Epidermal melanocyte (primary cell): ENCODE data around the gene HOXA11.
A peak's percentile ranks its signal among the peaks of the same experiment; 100 is the strongest.

Experiments used
- DNase-seq: peaks from one replicate; pipeline ENCODE4 v3.0.0; 2011; ENCODE audit warnings: low spot score; ENCODE audit not compliant: insufficient read length

Gene HOXA11

GRCh38 chr7:27207348-27207985 lies 22.4 kb upstream of the HOXA11 start:
- no peak for DNase-seq

GRCh38 chr7:27205325-27206280 lies 20.6 kb upstream of the HOXA11 start:
- DNase-seq = no peak

GRCh38 chr7:27204851-27205322 lies 19.9 kb upstream of the HOXA11 start:
- DNase-seq = no peak

DNA sequence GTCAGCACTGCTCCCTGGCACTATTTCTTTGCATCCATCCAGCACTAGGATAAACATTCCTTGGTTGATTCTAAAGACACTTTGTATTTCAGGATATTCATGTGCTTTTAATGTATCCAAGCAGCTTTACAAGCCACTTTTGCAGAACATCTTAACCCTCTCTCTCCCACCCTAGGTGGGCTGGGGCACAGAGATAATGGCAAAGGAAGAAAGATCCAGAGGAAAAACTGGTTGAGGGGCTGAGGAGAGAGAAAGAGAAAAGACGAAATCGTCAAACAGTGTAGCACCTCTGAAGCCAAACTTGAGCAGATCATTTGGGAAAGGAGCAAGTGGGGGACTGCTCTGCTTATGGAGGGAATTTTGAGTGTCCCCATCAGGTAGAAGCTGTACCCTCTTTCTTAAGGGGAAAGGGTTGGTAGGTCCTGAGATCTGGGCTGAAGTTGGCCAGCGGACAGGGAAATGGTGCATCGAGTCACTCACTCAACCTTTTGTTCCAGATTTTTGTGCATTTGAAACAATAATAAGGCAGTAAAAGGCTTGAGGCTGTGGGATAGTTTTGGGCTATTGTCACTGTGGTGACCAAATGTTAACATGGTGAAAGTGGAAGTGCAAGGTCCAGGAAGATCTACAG lies 19.0 kb upstream of the HOXA11 start:
- no peak for DNase-seq

GRCh38 chr7:27203365-27203953 lies 18.4 kb upstream of the HOXA11 start:
- no peak for DNase-seq

- DNase-seq = no peak
Observed at GRCh38 chr7:27202862-27203134, 17.8 kb upstream of the HOXA11 start.

DNA sequence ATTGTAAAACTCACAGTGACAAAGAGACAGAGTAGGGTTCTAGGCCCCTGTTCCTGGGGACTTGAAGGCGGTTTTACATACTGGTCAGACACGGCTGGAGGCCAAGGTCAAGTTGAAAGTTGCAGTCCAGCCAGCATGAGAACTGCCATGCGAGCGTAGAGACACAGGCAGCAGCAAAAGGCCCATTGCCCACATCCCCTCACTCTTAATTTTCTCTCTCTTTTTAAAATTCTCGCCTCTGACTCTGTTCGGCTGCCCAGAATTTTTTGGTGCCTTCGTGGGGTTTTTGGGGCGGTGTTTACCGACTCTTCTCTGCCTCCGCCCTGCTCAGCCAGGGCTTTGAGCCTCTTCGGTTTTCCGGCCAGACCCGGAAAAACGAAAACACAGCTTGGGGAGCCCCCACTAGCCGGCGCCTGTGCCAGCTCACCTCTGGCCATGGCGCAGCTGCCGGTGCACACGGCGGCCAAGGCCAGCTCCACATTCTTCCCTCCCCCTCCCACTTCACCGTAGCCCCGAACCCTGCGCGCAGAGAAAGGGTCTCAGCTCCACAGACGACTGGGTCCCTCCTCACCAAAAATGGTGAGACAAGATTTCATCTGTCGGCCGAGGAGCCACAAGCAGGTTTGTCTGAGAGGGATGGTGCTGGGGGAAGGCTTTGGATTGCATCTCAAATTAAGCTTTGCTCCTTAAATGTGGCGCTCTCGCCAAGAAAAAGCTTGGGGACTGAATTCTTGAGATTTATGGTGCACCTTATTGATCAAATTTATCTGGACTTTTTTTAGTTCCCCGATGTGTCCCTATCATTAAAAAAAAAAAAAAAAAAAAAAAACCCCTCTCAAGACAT lies 17.2 kb upstream of the HOXA11 start:
- no peak for DNase-seq

DNA sequence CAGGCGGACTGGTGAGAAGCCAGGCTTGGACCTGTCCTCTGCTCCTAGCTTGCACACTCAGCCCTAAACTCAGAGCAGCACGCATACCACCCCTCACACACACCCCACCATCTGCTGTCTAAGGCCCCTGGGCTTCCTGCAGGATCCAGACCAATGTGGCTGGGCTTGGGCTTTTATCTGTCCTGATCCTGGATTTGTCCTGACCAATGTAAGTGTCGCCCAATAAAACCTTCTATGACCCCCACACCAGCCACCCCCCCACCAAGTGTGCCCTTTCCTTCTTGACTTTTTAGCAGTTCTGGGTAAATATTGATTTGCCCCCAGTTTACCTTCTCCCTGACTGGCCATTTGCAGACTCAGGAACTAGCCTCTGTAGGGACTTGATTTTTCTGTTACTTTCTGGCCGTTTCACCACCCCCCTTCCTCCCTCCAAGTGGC lies 16.6 kb upstream of the HOXA11 start:
- DNase-seq = no peak

DNA sequence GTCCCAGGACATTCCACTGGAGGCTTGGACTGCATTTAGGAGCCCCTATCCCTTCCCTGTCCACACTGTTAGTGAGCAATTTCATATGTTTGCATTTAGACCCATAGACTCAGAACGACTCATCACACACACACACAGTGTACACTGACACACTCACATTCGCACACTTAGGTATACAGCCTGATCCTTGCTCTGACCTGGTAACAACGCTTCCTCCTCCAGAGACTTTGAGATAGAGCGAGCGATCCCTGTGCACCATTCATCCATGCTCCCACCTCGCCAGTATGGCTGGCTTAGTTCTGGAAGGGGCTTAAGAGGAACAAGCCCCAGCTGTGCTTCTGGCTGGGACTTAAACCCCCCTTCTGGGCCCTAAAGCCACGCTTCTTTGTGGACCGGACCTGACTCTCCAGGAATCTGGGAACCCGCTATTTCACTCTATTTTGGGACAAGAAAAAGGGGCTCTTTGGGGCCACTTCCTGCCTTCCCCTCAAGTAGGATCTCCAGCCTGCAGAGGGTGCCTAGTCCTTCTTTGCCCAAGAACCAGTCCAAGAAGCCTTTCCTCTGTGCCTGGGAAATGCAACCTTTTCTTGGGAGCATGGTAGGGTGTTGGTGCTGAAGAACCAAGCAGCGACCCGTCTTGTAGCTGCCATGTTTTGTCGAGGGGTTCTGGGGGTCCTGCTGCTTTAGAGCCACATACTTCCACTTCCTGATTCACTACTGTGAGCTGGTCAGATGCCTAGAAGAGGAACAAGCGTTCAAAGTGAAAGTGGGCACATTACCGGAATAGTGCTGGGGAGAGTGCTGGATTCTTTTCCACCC lies 15.9 kb upstream of the HOXA11 start:
- no peak for DNase-seq

- no peak for DNase-seq
Observed at GRCh38 chr7:27199849-27200760, 15.1 kb upstream of the HOXA11 start, which contains the start of gene HOXA13. Gene HOXA13, minus strand, starts transcription at chr7:27200091. Its CDS starts 14 bp downstream, at chr7:27200077.

DNA sequence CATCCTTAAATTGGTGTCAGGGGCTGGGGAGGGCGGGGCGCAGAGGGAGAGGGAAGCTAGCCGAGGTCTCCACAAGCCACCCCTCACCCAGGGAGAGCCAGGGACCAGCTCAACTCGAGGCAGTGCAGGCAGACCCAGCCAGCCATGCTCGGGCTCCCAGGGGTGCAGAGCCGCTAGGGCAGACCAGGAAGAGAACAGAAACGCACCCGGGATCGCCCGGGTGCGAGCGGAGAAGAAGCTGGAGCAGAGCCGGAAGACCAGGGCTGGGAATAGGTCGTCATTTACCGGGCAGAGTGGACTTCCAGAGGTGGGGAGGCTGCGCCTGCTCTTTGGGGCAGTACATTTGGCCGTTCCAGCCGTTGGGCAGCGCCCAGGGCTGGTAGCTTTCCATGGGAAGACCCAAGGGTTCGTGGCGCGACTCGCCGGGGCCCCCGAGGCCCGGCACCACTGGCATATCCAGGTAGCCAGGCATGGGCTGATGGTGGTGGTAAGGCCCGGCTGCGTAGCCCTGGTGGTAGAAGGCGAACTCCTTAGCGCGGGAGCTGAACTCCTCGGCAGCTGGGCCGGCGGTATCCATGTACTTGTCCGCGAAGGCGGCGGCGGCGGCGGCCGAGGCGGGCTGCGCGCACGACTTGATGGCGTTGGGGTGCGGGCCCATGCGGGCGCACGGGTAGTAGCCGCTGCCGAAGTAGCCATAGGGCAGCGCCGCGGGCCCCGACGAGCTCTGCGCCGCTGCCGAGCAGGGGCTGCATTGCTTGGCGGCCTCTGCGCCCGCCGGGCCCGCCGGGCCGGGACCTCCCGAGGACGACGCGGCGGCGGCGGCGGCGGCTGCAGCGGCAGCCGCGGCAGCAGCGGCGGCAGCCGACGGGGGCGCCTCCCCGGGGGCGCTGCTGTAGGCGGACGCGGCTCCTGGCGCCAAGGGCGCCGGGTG lies 14.1 kb upstream of the HOXA11 start:
- DNase-seq = no peak

- no peak for DNase-seq
Observed at GRCh38 chr7:27198138-27198841, 13.3 kb upstream of the HOXA11 start.

- DNase-seq = no peak
Observed at GRCh38 chr7:27197137-27198042, 12.4 kb upstream of the HOXA11 start.

DNA sequence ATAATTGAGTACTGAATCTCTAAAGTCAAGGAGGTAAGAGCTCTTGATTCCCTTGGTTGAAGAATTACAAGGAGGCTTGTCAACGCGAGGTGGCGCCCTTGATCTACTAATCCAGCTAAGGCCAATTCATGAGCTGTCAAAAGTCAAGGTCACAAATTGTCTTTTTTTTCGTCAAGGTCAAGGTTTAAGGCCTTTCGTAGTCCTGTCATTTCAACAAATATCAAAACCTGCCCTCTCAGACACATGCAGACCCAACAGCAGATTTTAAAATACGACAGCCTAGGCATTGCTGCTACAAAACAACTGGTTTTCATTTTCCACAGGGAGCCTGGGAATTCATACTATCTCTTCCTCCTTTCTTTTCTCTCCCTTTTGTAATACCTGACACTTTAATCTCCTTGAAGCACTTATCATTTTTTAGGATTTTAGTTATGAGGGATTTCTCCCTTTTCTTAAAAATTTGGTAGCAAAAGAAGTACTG lies 11.3 kb upstream of the HOXA11 start:
- peak; percentile 89 for DNase-seq

GRCh38 chr7:27194686-27195379 lies 9.8 kb upstream of the HOXA11 start:
- no peak for DNase-seq

DNA sequence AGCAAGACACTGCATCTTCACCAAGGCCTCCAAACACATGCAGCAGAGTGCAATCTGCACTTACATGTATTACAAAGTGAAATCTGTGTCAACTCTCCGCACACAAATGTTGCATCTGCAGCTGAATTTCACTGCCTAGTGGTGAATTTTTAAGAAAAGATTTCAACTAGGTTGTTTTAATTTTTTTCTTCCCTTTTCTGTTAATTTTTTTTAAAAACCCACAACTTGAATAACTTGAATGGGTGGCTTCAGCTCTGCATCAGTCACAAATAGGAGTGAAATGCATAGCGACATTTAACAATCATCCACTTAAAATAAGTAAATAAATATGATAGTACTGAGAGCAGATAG lies 8.9 kb upstream of the HOXA11 start:
- no peak for DNase-seq
